Naive thymus-derived CD8-positive, alpha-beta T cell (primary cell): ENCODE data around the gene KDM4D. TPM values are rescaled to one million over a fixed set of nuclear protein-coding genes. Genes with fewer than 3 reads are reported as not detected.
"Not testable (repeated sequence)": the region's sequence is repeated elsewhere in the genome, so short reads cannot be mapped to it uniquely, and the experiment has no call there.

Experiments used
- ATAC-seq, 2 donors: fragments of 150-1000 bp; cut with Tn5 transposase in 1 of 2; sonication (Bioruptor Pico), chemical (Tn5 transposase) in 1 of 2; 1 replicate in 1 of 2; 2 replicates in 1 of 2; pipeline ENCODE4 v1.10.0; 2021; ENCODE audit warnings: mild to moderate bottlenecking in 2 of 2, moderate library complexity in 2 of 2
- POLR2A ChIA-PET: fragments of 350-600 bp; sonication (Branson Sonifier 250); formaldehyde crosslinking; loops from one replicate; lab custom pipeline; 2021; ENCODE audit warnings: antibody characterized with exemption; lab: Charles Lee
- DNase-seq, 10 donors: peaks; one replicate each; pipeline versions ENCODE4 v3.0.0 to v3.0.0-alpha.2; 2020 to 2022
- H3K27ac Mint-ChIP-seq, 10 donors: one replicate each; pipeline ENCODE4 v1.8.0; 2020 to 2022; ENCODE audit warnings: mild to moderate bottlenecking in 10 of 10, mixed read lengths in 10 of 10, moderate library complexity in 4 of 10, inconsistent platforms in 1 of 10
- H3K27me3 Mint-ChIP-seq, 5 donors: one replicate each; pipeline ENCODE4 v1.8.0; 2021 to 2022; ENCODE audit warnings: mixed read lengths in 5 of 5
- H3K36me3 Mint-ChIP-seq, 3 donors: one replicate each; pipeline ENCODE4 v1.8.0; 2020 to 2022; ENCODE audit warnings: mixed read lengths in 3 of 3, mild to moderate bottlenecking in 2 of 3, inconsistent platforms in 1 of 3
- H3K4me1 Mint-ChIP-seq, 4 donors: one replicate each; pipeline ENCODE4 v1.8.0; 2021 to 2022; ENCODE audit warnings: mixed read lengths in 4 of 4
- H3K4me3 Mint-ChIP-seq, 10 donors: one replicate each; pipeline ENCODE4 v1.8.0; 2020 to 2022; ENCODE audit warnings: mild to moderate bottlenecking in 10 of 10, mixed read lengths in 10 of 10, moderate library complexity in 6 of 10, inconsistent platforms in 1 of 10
- H3K9me3 Mint-ChIP-seq, 9 donors: one replicate each; pipeline ENCODE4 v1.8.0; 2020 to 2022; ENCODE audit warnings: mixed read lengths in 9 of 9, mild to moderate bottlenecking in 3 of 9, inconsistent platforms in 1 of 9, moderate library complexity in 1 of 9
- polyA plus RNA-seq, 3 donors: library from polyadenylated mRNA; unstranded; fragments of 300-500 nt; fragmentation: Illumina TruSeq; gene quantifications; one replicate each; pipeline ENCODE4 v1.2.3, GENCODE V29; 2021
- total RNA-seq, 8 experiments: library from RNA in 2 of 8; stranded (reverse) in 2 of 8; gene quantifications; one replicate each; pipeline ENCODE4 v1.2.3 and lab custom pipeline; 2021 to 2026

The KDM4D gene
- total RNA-seq (1 to 10 TPM in 1 of 2 experiments, under 1 TPM in 1; 0.69 to 1.2 TPM), polyA plus RNA-seq (under 1 TPM; 0.13 to 0.24 (median 0.17) TPM), total RNA-seq (lab: John Stamatoyannopoulos, UW) (0.30 to 4.4 (median 1.2) reads per million in 6 experiments)

DNA sequence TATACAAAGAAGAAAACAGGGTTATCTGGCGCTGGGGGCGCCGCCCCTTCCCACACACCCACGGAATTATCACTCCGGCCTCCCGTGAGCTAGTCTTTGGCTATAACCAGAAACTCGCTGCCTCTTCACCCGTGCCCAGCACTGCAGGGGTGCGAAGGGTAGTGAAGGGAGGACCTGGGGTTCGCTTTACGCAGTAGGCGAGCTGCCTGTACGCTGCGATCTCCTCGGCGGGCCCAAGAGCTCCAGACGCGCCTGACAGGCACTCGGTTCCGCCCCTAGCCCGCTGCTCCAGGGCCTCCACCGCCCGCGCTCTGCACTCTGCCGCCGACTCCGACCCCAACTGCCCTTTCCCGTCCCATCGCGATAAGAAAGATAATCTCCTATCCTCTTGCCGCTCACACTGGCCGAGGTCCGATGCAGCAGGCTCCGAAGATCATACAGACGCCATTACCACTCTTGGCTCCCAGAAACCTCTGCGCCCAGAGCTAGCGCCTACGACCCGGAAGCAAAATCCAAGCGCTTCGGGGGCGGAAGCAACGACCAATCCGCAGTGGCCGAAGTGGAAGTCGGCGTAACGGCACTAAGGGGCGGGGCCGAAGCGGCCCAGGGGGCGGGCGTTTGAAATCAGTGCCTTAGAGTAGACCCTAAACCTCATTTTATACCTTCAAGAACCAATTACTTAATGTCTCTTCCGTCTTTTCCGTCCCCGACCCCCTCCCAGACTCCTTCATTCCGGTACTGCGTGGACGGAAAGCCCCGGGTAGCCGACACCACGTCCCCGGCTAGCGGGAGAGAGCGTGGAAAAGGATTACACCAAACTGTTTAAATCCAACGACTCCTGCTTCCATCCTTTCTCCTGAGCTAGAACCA is at the start of gene KDM4D, which contains the start of gene CWC15:
Gene KDM4D (plus strand): TSS at position 611 of the 870 bp plus-strand sequence. CDS start 23,664 bp downstream, outside the sequence.
Gene CWC15 (minus strand): TSS at position 458 of the 870 bp plus-strand sequence. CDS start 1,371 bp downstream, outside the sequence.
- peaks cover 10 to 37% (median 26%) of the 10 kb centered on the region in 4 donors for H3K4me1 Mint-ChIP-seq
- peak within 1 kb of the TSS; percentile 94 to 100 (median 99) for H3K4me3 Mint-ChIP-seq
- peak within 1 kb of the TSS; percentile 95 to 99 (median 99) for H3K27ac Mint-ChIP-seq
- POLR2A ChIA-PET: interaction anchor here (0.6 to 2.6 kb wide), 16 partner anchors 9 to 1423 kb away, joined by 3 to 45 read pairs (median 4); partner anchors contain the start of genes C11orf97, CCDC82, CEP57 and ENDOD1
- H3K27me3 Mint-ChIP-seq: peaks cover 0 to 1% (median 0%) of the 10 kb centered on the region in 5 donors
- peak; percentile 89 to 98 (median 94) for DNase-seq
- H3K36me3 Mint-ChIP-seq: peaks cover 21 to 36% (median 26%) of the 10 kb centered on the region in 3 donors
- peak; percentile 97 to 98 for ATAC-seq
- H3K9me3 Mint-ChIP-seq: peaks cover 0 to 4% (median 0%) of the 10 kb centered on the region in 9 donors

- H3K4me3 Mint-ChIP-seq: peak overlapping the region in 9 of 10 donors; percentile 16 to 76 (median 71)
- ATAC-seq (peak; percentile 42 to 49), DNase-seq (no peak)
- POLR2A ChIA-PET: interaction anchor here (0.8 to 3.9 kb wide), 8 partner anchors 10 to 865 kb away, joined by 3 to 25 read pairs (median 4); partner anchors contain the start of genes CWC15, ENDOD1, FAM76B and KDM4D
- H3K36me3 Mint-ChIP-seq: peaks cover 0 to 2% (median 0%) of the 10 kb centered on the region in 3 donors
- no peaks in the 10 kb centered on the region for H3K27me3 Mint-ChIP-seq
- H3K27ac Mint-ChIP-seq: peak overlapping the region; percentile 86 to 97 (median 92)
- H3K9me3 Mint-ChIP-seq: peaks cover 0 to 9% (median 0%) of the 10 kb centered on the region in 9 donors
- H3K4me1 Mint-ChIP-seq: peaks cover 43 to 60% (median 57%) of the 10 kb centered on the region in 4 donors
Observed at GRCh38 chr11:94924171-94924572, 49.3 kb upstream of the KDM4D start.

- POLR2A ChIA-PET: interaction anchor here (0.8 to 3.9 kb wide), 10 partner anchors 9 to 865 kb away, joined by 3 to 25 read pairs (median 4); partner anchors contain the start of genes CWC15, ENDOD1, FAM76B and KDM4D
- Mint-ChIP-seq H3K4me1 (peaks cover 43 to 61% (median 57%) of the 10 kb centered on the region in 4 donors), H3K36me3 (peaks cover 0 to 2% (median 0%) of the 10 kb centered on the region in 3 donors), H3K4me3 (peak overlapping the region; percentile 43 to 76 (median 72)), H3K27ac (peak overlapping the region; percentile 86 to 97 (median 92)), H3K27me3 (no peaks in the 10 kb centered on the region), H3K9me3 (peaks cover 0 to 9% (median 0%) of the 10 kb centered on the region in 9 donors)
- peak; percentile 82 to 88 for ATAC-seq
- peak in 4 of 10 donors; percentile 22 to 55 (median 40) for DNase-seq
Observed at GRCh38 chr11:94924612-94925011, 48.9 kb upstream of the KDM4D start.

DNA sequence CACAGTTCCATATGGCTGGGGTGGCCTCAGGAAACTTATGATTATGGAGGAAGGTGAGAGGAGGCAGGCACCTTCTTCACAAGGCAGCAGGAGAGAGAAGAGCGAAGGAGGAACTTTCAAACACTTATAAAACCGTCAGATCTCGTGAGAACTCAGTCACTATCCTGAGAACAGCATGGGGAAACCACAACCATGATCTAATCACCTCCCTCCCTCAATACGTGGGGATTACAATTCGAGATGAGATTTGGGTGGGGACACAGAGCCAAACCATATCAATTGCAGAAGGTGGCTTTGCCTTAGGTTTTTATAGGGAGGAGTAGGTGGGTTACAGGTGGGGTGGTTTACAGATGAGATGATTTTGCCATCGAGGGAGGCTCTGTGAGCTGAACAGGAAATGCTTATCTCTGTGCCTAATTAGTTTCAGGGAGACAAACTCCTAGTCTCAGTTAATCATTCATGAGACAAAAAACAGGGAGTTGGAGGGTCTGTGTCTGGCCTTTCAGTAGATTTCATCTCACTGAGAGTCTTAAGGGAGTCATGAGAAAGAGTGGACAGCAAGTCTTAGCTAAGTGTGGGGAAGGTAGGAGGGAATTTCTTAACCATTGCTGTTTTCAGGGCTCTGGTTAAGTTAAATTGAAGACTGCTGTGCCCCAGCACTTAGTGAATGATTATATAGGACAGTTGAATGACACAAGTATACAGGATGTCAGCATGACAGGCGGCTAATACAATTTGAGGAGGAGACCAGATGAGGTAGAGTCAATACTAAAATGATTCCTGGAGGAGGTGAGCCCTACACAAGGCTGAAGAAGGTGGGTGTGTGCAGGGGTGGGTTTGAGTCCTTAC is 47.9 kb upstream of the KDM4D start:
- ATAC-seq (peak in 1 of 2 donors; percentile 11), DNase-seq (peak in 1 of 10 donors; percentile 23)
- peaks cover 0 to 2% (median 0%) of the 10 kb centered on the region in 3 donors for H3K36me3 Mint-ChIP-seq
- peaks cover 41 to 56% (median 51%) of the 10 kb centered on the region in 4 donors for H3K4me1 Mint-ChIP-seq
- H3K27ac Mint-ChIP-seq: peak overlapping the region; percentile 86 to 97 (median 92)
- H3K4me3 Mint-ChIP-seq: peak overlapping the region in 9 of 10 donors; percentile 58 to 76 (median 71)
- POLR2A ChIA-PET: interaction anchor here (0.9 to 3.9 kb wide), 4 partner anchors 11 to 142 kb away, joined by 3 to 25 read pairs (median 12); partner anchors contain the start of genes CWC15, KDM4D and SRSF8
- peaks cover 0 to 4% (median 0%) of the 10 kb centered on the region in 5 donors for H3K27me3 Mint-ChIP-seq
- peaks cover 0 to 9% (median 0%) of the 10 kb centered on the region in 9 donors for H3K9me3 Mint-ChIP-seq

- peaks cover 0 to 9% (median 0%) of the 10 kb centered on the region in 9 donors for H3K9me3 Mint-ChIP-seq
- peaks cover 0 to 2% (median 0%) of the 10 kb centered on the region in 3 donors for H3K36me3 Mint-ChIP-seq
- DNase-seq: no peak
- POLR2A ChIA-PET: interaction anchor here (1.7 to 3.9 kb wide), 3 partner anchors 10 to 142 kb away, joined by 5 to 25 read pairs (median 18); partner anchors contain the start of genes CWC15, KDM4D and SRSF8
- ATAC-seq: no peak
- peaks cover 39 to 56% (median 51%) of the 10 kb centered on the region in 4 donors for H3K4me1 Mint-ChIP-seq
- peaks cover 0 to 4% (median 0%) of the 10 kb centered on the region in 5 donors for H3K27me3 Mint-ChIP-seq
- peak overlapping the region in 6 of 10 donors; percentile 58 to 75 (median 66) for H3K4me3 Mint-ChIP-seq
- peak overlapping the region in 7 of 10 donors; percentile 86 to 97 (median 92) for H3K27ac Mint-ChIP-seq
Observed at GRCh38 chr11:94926271-94926625, 47.3 kb upstream of the KDM4D start.

DNA sequence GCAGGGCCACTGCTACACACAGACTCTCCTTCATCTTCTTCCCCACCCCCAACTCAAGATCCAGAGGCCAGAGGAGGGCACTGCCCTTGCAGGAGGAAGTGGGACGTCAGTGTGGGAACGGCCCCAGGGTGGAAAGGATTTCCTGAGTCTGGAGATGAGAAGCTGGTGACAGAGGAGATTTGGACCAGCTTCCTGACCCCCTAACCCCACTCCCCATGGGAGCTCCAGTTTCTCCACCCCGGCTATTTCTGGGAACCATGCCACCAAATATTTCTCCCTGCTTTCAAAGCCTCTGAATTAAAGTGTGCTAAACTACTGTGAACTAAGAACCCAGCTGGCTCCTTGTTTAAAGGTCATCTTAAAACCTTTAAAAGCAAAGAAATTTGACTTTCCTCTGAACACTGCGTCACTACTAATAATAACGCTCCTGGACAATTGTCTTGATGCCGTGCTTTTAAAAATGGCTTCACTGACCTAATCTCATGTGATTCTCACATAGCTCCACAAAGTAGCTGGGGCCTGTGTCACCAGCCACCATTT is 46.7 kb upstream of the KDM4D start:
- peaks cover 0 to 4% (median 0%) of the 10 kb centered on the region in 5 donors for H3K27me3 Mint-ChIP-seq

GRCh38 chr11:94928117-94928990 is 45.2 kb upstream of the KDM4D start:
- Mint-ChIP-seq H3K36me3 (no peaks in the 10 kb centered on the region), H3K4me1 (peaks cover 41 to 58% (median 53%) of the 10 kb centered on the region in 4 donors), H3K27me3 (peaks cover 0 to 4% (median 0%) of the 10 kb centered on the region in 5 donors), H3K4me3 (no peak overlapping the region), H3K9me3 (peaks cover 0 to 9% (median 0%) of the 10 kb centered on the region in 9 donors), H3K27ac (peak overlapping the region in 2 of 10 donors; percentile 14 to 34)
- POLR2A ChIA-PET: interaction anchor here (2.4 kb wide), 1 partner anchor 45 kb away, joined by 10 read pairs; the partner anchor contains the start of genes CWC15 and KDM4D
- DNase-seq (no peak), ATAC-seq (no peak)

More for the DNA sequence above, 46.7 kb upstream of the KDM4D start:
- peak overlapping the region in 2 of 10 donors; percentile 25 to 53 for H3K27ac Mint-ChIP-seq
- peaks cover 37 to 56% (median 51%) of the 10 kb centered on the region in 4 donors for H3K4me1 Mint-ChIP-seq
- POLR2A ChIA-PET: interaction anchor here (2.4 to 3.9 kb wide), 2 partner anchors 46 to 141 kb away, joined by 10 to 25 read pairs (median 18); partner anchors contain the start of genes CWC15, KDM4D and SRSF8
- peak overlapping the region in 3 of 10 donors; percentile 12 to 29 (median 22) for H3K4me3 Mint-ChIP-seq
- H3K9me3 Mint-ChIP-seq: peaks cover 0 to 9% (median 0%) of the 10 kb centered on the region in 9 donors
- ATAC-seq (no peak), DNase-seq (no peak)
- peaks cover 0 to under 1% (median 0%) of the 10 kb centered on the region in 3 donors for H3K36me3 Mint-ChIP-seq

DNA sequence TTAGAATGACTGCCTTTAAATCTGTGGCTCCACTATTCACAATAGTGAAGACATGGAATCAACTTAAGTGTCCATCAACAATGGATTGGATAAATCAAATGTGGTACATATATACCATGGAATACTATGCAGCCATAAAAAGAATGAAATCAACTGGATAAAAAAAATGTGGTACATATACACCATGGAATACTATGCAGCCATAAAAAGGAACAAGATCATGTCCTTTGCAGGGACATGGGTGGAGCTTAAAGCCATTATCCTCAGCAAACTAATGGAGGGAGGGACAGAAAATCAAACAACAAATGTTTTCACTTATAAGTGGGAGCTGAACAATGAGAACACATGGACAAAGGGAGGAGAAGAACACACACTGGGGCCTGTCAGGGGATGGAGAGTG is 41.4 kb upstream of the KDM4D start:
- H3K36me3 Mint-ChIP-seq, H3K9me3 Mint-ChIP-seq, DNase-seq, H3K27me3 Mint-ChIP-seq, H3K27ac Mint-ChIP-seq, ATAC-seq, H3K4me3 Mint-ChIP-seq, POLR2A ChIA-PET: not testable (repeated sequence)
- peaks cover 32 to 52% (median 47%) of the 10 kb centered on the region in 4 donors for H3K4me1 Mint-ChIP-seq

DNA sequence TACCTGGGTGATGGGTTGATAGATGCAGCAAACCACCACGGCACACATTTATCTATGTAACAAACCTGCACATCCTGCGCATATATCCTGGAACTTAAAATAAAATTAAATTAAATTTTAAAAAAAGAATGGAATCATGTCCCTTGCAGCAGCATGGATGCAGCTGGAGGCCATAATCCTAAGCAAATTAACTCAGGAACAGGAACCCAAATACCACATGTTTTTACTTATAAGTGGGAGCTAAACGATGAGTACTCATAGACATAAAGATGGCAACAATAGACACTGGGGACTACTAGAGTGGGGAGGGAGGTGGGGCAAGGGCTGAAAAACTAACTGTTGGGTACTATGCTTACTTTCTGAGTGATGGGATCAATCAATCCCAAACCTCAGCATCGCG is 41.0 kb upstream of the KDM4D start:
- no peak for DNase-seq
- no peaks in the 10 kb centered on the region for H3K9me3 Mint-ChIP-seq
- POLR2A ChIA-PET: no interaction called here
- H3K4me3 Mint-ChIP-seq: no peak overlapping the region
- no peak overlapping the region for H3K27ac Mint-ChIP-seq
- H3K27me3 Mint-ChIP-seq: peaks cover 0 to 4% (median 0%) of the 10 kb centered on the region in 5 donors
- ATAC-seq: no peak
- H3K4me1 Mint-ChIP-seq: peaks cover 32 to 51% (median 45%) of the 10 kb centered on the region in 4 donors
- no peaks in the 10 kb centered on the region for H3K36me3 Mint-ChIP-seq
